Stomach smooth muscle (tissue), 2 donors: Measurements from ENCODE around the gene CCNJL.

Experiments used
- H3K27ac ChIP-seq: one replicate; pipeline ENCODE4 v1.7.0; 2013; ENCODE audit warnings: mild to moderate bottlenecking, low read length, inconsistent platforms
- H3K27me3 ChIP-seq, 2 donors: one replicate each; pipeline ENCODE4 v1.7.0; 2013; ENCODE audit warnings: low read length in 2 of 2; ENCODE audit not compliant: insufficient read depth in 2 of 2, control insufficient read depth in 1 of 2
- H3K36me3 ChIP-seq, 2 donors: one replicate each; pipeline ENCODE4 v1.7.0; 2013; ENCODE audit warnings: low read length in 2 of 2; ENCODE audit not compliant: control insufficient read depth in 2 of 2, insufficient read depth in 2 of 2
- H3K4me1 ChIP-seq: one replicate; pipeline ENCODE4 v1.7.0; 2013; ENCODE audit warnings: low read length; ENCODE audit not compliant: control insufficient read depth, insufficient read depth
- H3K4me3 ChIP-seq, 2 donors: one replicate each; pipeline ENCODE4 v1.7.0; 2013; ENCODE audit warnings: low read length in 2 of 2
- H3K9ac ChIP-seq, 2 donors: one replicate each; pipeline ENCODE4 v1.7.0; 2013; ENCODE audit warnings: low read length in 2 of 2, mild to moderate bottlenecking in 1 of 2
- H3K9me3 ChIP-seq, 2 donors: one replicate each; pipeline ENCODE4 v1.7.0; 2013; ENCODE audit warnings: low read length in 2 of 2; ENCODE audit not compliant: control insufficient read depth in 2 of 2
- donor health status: healthy.
- donor health status: Pancreatic carcinoma.

The CCNJL gene

DNA sequence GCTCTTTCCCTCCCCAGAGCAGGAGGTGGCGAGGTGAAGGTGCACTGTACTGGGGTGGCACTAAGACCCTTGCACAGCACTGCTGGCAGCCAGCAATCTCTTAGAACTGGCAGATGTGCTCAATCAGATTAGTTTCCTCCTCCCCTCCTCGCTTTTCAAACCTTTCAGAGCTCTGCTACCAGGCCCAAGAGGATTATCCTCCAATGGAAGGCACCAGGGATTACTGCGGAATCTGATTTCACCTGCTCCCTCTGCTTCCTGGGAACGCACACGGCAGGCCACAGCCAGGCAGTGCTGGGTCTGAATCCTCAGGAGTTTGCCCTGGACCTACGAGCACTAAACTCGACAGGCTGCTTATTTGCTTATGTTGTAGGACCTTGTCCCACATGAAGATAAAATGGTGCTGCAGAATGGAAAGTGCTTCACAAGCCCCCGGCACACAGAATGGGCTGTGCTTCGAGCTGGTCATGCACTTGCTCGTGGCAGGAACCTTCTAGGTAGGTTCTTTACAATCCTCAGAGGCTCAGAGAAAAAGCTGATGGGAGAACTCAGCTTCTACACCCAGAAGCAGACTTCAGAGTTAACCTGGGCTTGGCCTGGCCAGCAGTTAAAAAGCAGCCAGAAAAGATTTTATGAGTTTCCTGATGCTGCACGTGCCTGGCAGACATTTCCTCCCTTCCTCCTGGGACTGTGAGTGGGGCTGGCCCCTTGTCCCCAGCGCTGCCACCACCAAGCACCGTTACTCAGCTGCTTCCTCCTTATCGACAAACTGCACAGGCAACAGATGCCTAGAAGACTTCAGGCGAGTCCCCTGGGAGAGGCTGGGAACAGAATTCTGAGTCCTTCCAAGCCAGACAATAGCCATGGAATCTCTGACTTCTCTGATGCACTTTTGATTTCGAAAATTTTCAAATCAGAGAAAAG lies 50.0 kb downstream of the CCNJL start:
- no peak overlapping the region for H3K4me3 ChIP-seq
- no peaks in the 10 kb centered on the region for H3K36me3 ChIP-seq
- H3K9ac ChIP-seq = no peak overlapping the region
- no peaks in the 10 kb centered on the region for H3K4me1 ChIP-seq
- peaks cover 0 to 2% of the 10 kb centered on the region in 2 donors for H3K27me3 ChIP-seq
- no peaks in the 10 kb centered on the region for H3K9me3 ChIP-seq
- H3K27ac ChIP-seq = no peak overlapping the region

DNA sequence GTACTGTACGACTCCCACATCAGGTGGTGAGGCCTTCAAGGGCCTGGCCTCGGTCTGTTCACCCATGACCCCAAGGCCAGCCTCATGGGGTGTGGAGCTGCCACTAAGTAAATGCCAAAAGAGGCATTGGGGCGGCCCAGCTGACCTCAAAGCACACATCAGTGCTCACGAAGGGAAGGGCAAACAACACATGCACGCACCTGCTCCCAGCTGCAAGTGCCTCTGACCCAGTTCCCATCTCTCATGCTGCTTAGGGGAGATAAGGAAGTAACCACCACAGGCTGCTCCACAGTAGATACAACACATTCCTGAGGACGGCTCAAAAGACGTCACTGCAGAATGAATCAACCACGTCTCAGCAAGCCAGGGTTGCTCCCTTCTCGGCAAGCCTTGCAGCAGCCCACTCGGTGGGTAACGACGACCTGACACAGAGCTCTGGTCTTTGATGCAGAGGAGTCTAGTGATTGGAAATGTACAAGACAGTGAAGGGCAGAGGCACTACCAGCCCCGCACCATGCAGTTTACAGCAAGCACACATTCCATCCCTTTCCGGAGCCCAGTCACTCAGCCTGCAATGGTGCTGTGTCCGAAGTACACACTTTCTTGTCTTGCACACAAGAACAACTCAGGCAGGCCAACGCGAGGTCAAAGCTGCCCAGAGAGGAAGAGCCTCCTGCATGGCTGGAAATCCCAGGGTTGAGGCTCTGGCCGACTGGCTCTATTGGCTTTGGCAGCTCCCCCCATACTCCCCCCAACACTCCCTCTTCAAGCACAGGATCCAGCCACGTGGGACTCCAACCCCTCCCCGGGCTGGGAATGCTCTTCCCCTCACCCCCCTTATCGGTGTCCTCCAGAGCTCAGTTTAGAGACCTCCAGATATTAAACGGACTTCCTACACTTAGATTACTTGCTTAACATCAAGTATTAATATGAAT lies 51.2 kb downstream of the CCNJL start:
- H3K9me3 ChIP-seq = no peaks in the 10 kb centered on the region
- H3K27me3 ChIP-seq = peaks cover 0 to 2% of the 10 kb centered on the region in 2 donors
- no peaks in the 10 kb centered on the region for H3K36me3 ChIP-seq
- H3K4me3 ChIP-seq = no peak overlapping the region
- H3K27ac ChIP-seq = no peak overlapping the region
- H3K9ac ChIP-seq = no peak overlapping the region
- no peaks in the 10 kb centered on the region for H3K4me1 ChIP-seq

DNA sequence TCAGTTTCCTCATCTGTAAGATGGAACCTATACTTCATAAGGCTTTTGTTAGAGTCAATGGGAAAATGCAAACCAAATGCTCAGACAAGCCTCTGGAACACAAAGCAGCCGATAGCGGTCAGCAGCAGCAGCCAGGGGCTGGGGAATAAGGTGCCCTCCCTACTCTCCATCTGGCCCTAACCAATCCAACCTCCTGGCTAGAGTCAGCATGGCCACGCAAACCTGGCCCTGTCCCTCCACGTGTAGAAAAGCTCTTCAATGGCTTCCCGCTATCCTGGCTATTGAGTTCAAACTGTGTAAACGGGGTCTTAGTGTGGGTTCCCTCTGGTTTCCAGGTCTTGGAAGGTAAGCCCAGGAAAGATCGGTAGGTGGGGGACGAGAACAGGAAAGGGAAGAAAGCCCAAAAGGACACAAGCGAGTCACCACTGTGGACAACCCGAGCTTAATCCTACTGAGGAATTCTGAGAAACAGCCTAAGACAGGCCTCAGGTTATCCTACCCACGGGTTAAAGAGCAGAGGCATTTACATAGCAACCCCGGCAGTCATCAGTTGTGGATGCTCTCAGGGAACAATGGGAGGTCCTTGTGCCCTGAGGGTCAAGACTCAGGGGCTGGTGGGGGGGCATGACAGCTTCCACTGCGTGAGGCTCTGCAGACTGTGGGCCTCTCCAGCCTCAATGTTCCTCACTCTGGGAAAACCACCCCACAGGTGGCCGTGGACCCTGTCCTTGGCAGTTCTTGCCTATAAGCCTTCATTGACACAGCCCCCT lies 52.2 kb downstream of the CCNJL start:
- Histone ChIP-seq H3K9me3 (no peaks in the 10 kb centered on the region), H3K27ac (no peak overlapping the region), H3K9ac (no peak overlapping the region), H3K36me3 (no peaks in the 10 kb centered on the region), H3K4me1 (no peaks in the 10 kb centered on the region), H3K27me3 (peaks cover 0 to 2% of the 10 kb centered on the region in 2 donors), H3K4me3 (no peak overlapping the region)

DNA sequence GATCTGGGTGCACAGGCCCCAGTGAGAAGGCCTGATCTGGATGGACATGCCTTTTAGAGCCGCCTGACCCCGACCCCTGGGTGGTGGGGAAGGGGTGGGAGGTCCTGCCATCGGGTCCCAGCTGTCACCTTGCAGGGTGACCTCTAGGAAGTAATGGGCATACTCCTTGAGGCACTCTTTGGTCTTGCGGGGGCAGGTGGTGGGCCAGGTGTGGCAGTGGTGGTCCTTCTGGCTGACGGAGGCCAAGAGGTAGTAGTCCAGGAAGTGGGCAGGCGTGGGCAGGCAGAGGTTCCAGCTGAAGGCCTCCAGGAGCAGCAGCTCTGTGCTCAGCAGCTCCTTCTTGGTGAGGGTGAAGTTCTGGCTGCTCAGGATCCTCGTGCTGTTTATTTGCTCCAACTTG lies 53.0 kb downstream of the CCNJL start:
- Histone ChIP-seq H3K9ac (no peak overlapping the region), H3K36me3 (peaks cover 0 to 2% of the 10 kb centered on the region in 2 donors), H3K27me3 (peaks cover 0 to 2% of the 10 kb centered on the region in 2 donors), H3K27ac (no peak overlapping the region), H3K4me1 (no peaks in the 10 kb centered on the region), H3K9me3 (no peaks in the 10 kb centered on the region), H3K4me3 (no peak overlapping the region)

DNA sequence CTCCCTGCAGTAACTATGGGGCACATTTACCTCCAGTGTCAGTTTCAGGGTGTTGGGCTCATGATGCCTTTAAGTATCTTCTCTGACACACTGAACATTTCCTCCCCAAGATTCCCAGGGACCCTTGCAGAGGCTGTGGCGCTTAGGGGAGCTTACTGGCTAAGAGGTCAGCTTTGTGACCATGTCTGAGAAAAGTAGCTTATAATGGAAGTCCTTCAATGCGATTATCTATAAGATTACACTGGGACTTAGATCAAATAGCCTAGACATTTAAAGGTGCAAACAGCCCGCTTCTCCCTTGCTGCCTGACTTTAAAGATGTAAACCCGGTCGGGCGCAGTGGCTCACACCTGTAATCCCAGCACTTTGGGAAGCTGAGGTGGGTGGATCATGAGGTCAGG lies 57.7 kb downstream of the CCNJL start:
- Histone ChIP-seq H3K4me1 (no peaks in the 10 kb centered on the region), H3K27ac (no peak overlapping the region), H3K9me3 (no peaks in the 10 kb centered on the region), H3K4me3 (no peak overlapping the region), H3K9ac (no peak overlapping the region), H3K36me3 (peaks cover 0 to 2% of the 10 kb centered on the region in 2 donors), H3K27me3 (no peaks in the 10 kb centered on the region)

DNA sequence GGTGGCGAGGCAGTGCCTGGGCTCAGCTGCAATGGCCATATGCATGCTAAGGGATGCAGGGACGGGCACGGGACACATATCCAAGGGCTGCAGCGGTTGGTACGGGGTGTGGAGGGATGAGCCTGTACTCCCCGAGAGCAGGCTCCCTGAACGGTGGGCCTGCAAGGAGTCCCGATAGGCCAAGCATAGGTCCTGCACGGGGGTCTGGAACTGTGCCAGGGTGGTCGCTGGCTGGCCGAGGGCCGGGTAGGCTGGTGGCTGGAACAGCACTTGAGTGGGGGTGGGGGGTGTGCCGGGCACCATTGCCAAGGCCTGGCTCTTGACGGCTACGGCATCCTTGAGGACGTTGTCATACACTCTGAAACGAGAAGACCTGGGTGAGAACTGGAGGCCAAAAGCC lies 58.9 kb downstream of the CCNJL start:
- Histone ChIP-seq H3K27ac (no peak overlapping the region), H3K36me3 (peaks cover 0 to 2% of the 10 kb centered on the region in 2 donors), H3K4me3 (no peak overlapping the region), H3K9me3 (no peaks in the 10 kb centered on the region), H3K9ac (no peak overlapping the region), H3K27me3 (no peaks in the 10 kb centered on the region), H3K4me1 (no peaks in the 10 kb centered on the region)

DNA sequence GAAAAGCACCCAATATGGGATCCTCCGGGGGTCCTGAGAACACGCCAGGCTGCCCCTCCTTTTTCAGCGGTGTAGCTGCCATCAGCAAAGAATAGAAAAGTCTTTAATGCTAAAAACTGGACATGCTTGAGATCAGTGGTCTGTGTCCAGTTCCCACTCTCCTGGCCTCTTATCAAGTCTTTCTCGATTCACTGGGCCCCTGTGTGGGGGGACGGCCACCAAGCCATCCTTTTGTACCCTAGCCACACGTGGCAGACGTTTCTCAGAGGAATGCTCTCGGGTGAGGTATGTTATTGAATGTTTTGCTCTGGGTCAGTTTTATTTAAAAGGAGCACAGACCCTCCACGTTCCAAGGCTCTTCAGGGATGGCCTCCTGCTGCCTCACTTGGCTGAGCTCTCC lies 59.4 kb downstream of the CCNJL start:
- no peak overlapping the region for H3K4me3 ChIP-seq
- H3K27ac ChIP-seq = no peak overlapping the region
- no peaks in the 10 kb centered on the region for H3K4me1 ChIP-seq
- H3K9me3 ChIP-seq = no peaks in the 10 kb centered on the region
- no peak overlapping the region for H3K9ac ChIP-seq
- H3K36me3 ChIP-seq = peaks cover 0 to 2% of the 10 kb centered on the region in 2 donors
- H3K27me3 ChIP-seq = no peaks in the 10 kb centered on the region

DNA sequence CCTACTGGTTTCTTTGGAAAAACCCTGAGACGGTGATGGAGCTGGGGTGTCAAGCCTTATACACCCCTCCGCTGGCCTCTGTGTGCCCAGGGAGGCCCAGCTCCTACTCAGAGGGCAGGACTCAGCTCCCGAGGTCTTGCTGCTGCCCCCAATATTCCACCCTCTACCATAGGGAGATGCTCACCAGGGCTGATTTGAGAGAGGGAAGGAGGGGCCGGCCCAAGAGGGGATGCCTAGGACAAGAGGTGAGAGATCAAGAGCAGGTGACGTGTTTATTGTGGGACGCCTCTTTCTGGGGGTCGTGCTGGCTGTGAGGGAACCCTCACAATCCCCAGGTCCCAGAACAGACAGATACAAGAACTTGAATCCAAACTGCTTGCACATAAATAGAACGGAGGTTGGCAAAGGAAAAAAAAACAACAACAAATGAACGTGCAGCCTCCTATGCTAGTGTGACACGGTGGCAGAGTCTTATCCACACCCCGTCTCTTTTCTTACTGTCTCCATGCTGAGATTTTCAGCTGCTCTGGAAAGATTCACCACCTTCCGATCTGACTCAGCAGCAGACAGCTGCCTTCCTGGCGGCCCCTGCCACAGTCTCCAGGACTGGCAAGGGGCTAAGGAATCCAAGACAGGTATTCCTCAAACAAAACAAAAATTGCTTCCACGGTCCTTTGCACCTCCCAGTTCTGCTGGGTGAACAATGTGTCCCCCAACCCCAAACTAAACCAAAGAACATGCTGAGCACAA lies 60.8 kb downstream of the CCNJL start:
- Histone ChIP-seq H3K9ac (no peak overlapping the region), H3K27ac (no peak overlapping the region), H3K4me3 (no peak overlapping the region), H3K4me1 (no peaks in the 10 kb centered on the region), H3K9me3 (no peaks in the 10 kb centered on the region), H3K27me3 (no peaks in the 10 kb centered on the region), H3K36me3 (peaks cover 0 to 2% of the 10 kb centered on the region in 2 donors)

DNA sequence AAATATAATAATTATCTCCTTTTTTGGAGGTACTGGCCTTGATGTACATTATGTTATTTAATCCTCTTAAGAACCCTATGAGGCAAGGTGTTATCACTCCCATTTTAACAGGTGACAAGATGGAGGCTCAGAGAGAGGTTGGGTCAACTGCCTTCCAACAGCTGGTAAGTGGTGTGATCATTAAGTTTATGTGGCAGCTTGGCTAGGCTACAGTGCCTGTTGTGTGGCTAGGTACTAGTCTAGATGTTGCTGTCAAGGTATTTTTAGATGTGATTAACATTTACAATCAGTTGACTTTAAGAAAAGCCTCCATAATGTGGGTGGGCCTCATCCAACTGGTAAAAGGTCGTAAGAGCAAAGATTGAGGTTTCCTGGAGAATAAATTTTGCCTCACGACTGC lies 61.5 kb downstream of the CCNJL start:
- peaks cover 0 to 2% of the 10 kb centered on the region in 2 donors for H3K36me3 ChIP-seq

DNA sequence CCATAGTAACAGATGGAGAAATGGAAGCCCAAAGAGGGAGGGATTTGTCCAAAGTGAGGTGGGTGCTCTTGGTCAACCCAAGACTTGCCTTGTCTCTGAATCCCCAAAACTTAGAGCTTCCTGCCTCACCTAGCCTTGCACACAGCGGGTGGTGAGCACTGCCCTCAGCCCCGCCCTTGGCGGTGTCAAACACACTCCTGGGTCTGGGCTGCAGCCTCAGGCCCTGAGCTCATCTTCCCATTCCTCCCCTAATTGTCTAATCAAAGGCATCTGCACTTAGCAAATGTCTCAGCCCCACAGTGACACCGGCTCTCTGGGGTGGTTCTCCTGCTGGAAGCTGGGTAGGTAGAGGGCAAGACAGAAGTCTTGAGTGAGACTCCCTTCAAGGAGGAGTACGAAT lies 62.1 kb downstream of the CCNJL start:
- Histone ChIP-seq H3K9me3 (no peaks in the 10 kb centered on the region), H3K27ac (no peak overlapping the region), H3K36me3 (peaks cover 0 to 2% of the 10 kb centered on the region in 2 donors), H3K9ac (no peak overlapping the region), H3K4me1 (no peaks in the 10 kb centered on the region), H3K4me3 (no peak overlapping the region), H3K27me3 (no peaks in the 10 kb centered on the region)

More for the DNA sequence above, 61.5 kb downstream of the CCNJL start:
- Histone ChIP-seq H3K4me1 (no peaks in the 10 kb centered on the region), H3K27me3 (no peaks in the 10 kb centered on the region), H3K27ac (no peak overlapping the region), H3K4me3 (no peak overlapping the region), H3K9ac (no peak overlapping the region), H3K9me3 (no peaks in the 10 kb centered on the region)
